Gastroesophageal sphincter (tissue), 4 donors: ENCODE data around the gene ANK2. TPM values are rescaled to one million over a fixed set of nuclear protein-coding genes. Genes with fewer than 3 reads are reported as not detected.
A peak's percentile ranks its signal among the peaks of the same experiment; 100 is the strongest.

Experiments used
- ATAC-seq: fragments of 150-250 bp; one replicate; pipeline ENCODE4 v1.9.1; 2016; ENCODE audit warnings: mild to moderate bottlenecking, moderate library complexity
- H3K27ac ChIP-seq, 4 donors: fragments of 200-600 bp; sonication (generic) in 3 of 4; 1 replicate in 3 of 4; 2 replicates in 1 of 4; pipeline ENCODE4 v1.5.1; 2016 to 2019
- H3K27me3 ChIP-seq: fragments of 200-600 bp; sonication (generic); one replicate; pipeline ENCODE4 v1.5.1; 2019
- H3K36me3 ChIP-seq, 2 donors: fragments of 200-600 bp; sonication (generic); one replicate each; pipeline ENCODE4 v1.5.1; 2019; ENCODE audit warnings: control low read depth in 1 of 2
- H3K4me1 ChIP-seq, 3 donors: fragments of 200-600 bp; sonication (generic); 1 replicate in 2 of 3; 2 replicates in 1 of 3; pipeline ENCODE4 v1.5.1; 2016 to 2019; ENCODE audit warnings: control low read depth in 2 of 3
- H3K4me3 ChIP-seq, 2 donors: fragments of 200-600 bp; sonication (generic); one replicate each; pipeline ENCODE4 v1.5.1; 2019; ENCODE audit warnings: mild to moderate bottlenecking in 1 of 2, moderate library complexity in 1 of 2
- H3K9me3 ChIP-seq, 3 donors: fragments of 200-600 bp; sonication (generic); one replicate each; pipeline ENCODE4 v1.5.1; 2017 to 2019; ENCODE audit warnings: control low read depth in 2 of 3
- EP300 ChIP-seq: sonication (generic); formaldehyde crosslinking; IDR thresholded peaks from one replicate; pipeline ENCODE4 v1.6.1; 2017; ENCODE audit warnings: antibody characterized with exemption, mild to moderate bottlenecking
- POLR2A ChIP-seq, 2 donors: fragments of 450-650 bp; IDR thresholded peaks; one replicate each; pipeline ENCODE4 v1.6.1; 2017; ENCODE audit warnings: antibody characterized with exemption in 2 of 2, mild to moderate bottlenecking in 2 of 2, moderate library complexity in 1 of 2
- POLR2AphosphoS5 ChIP-seq: sonication (generic); formaldehyde crosslinking; IDR thresholded peaks from one replicate; pipeline ENCODE4 v1.6.1; 2017; ENCODE audit warnings: antibody characterized with exemption
- WGBS, 2 donors: methylation state at CpG; one replicate each; pipeline ENCODE4 v1.1.5; 2018; ENCODE audit warnings: low coverage in 1 of 2; 5-methylcytosine and 5-hydroxymethylcytosine counted together
- total RNA-seq, 4 donors: library from RNA; depleted of rRNA; stranded (reverse); fragments of >200 nt; gene quantifications; one replicate each; pipeline ENCODE4 v1.1.0, GENCODE V29; 2016
- TF ChIP-seq, protein P1 (sequence below), 4 experiments: fragments of 200-600 bp in 2 of 4; fragments of 450-650 bp in 2 of 4; sonication (generic) in 1 of 4; IDR thresholded peaks; one replicate each; pipeline ENCODE4 v1.5.1; 2017 to 2019; ENCODE audit warnings: antibody characterized with exemption in 4 of 4, mild to moderate bottlenecking in 2 of 4, moderate library complexity in 2 of 4

Gene ANK2
- total RNA-seq, 4 donors from 2014 or later = 84.9 to 104 (median 91.5) TPM

DNA sequence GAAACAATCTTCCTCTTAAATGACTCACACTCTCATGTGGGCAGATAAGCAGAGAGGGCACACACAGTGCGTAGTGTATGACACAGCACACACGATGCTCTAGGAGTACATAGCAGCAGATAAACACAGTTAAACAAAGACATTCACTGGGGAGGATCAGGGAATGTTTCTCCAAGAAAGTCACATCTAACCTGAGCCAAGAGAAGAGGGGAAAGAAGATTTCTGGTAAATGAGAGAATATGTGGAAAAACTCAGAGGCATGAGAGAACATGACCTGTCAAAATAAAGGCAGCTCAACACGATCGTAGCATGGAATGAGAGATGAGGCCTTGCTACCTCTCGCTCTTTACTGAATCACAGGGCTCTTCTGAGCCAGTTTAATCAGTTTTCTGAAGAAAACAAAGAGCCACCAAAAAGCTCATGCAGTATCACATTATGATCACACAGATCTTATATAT lies 251.0 kb downstream of the ANK2 start:
- Histone ChIP-seq H3K36me3 (no peaks in the 10 kb centered on the region), H3K9me3 (no peaks in the 10 kb centered on the region), H3K27me3 (no peaks in the 10 kb centered on the region), H3K4me1 (peaks cover 0 to 3% (median 0%) of the 10 kb centered on the region in 3 donors), H3K4me3 (no peak overlapping the region), H3K27ac (peak overlapping the region; percentile 29 to 47 (median 44))
- peak; percentile 94 for ATAC-seq
- peak; percentile 44 for TF ChIP-seq POLR2AphosphoS5
- no peak for TF ChIP-seq POLR2A (IDR thresholded peaks at IDR 0.05)
- no peak for TF ChIP-seq EP300
- TF ChIP-seq, protein P1, sequence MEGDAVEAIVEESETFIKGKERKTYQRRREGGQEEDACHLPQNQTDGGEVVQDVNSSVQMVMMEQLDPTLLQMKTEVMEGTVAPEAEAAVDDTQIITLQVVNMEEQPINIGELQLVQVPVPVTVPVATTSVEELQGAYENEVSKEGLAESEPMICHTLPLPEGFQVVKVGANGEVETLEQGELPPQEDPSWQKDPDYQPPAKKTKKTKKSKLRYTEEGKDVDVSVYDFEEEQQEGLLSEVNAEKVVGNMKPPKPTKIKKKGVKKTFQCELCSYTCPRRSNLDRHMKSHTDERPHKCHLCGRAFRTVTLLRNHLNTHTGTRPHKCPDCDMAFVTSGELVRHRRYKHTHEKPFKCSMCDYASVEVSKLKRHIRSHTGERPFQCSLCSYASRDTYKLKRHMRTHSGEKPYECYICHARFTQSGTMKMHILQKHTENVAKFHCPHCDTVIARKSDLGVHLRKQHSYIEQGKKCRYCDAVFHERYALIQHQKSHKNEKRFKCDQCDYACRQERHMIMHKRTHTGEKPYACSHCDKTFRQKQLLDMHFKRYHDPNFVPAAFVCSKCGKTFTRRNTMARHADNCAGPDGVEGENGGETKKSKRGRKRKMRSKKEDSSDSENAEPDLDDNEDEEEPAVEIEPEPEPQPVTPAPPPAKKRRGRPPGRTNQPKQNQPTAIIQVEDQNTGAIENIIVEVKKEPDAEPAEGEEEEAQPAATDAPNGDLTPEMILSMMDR (IDR thresholded peaks at IDR 0.05) = no peak
- WGBS, 2 donors = 21 to 30% methylated on average over 3 to 5 of the region's 5 CpGs

- 47 to 78% methylated on average over 1 of the region's 1 CpG for WGBS, 2 donors
- Histone ChIP-seq H3K27me3 (no peaks in the 10 kb centered on the region), H3K27ac (no peak overlapping the region), H3K36me3 (no peaks in the 10 kb centered on the region), H3K4me1 (no peaks in the 10 kb centered on the region), H3K9me3 (no peaks in the 10 kb centered on the region), H3K4me3 (no peak overlapping the region)
- ATAC-seq = no peak
- no peak for TF ChIP-seq POLR2A (IDR thresholded peaks at IDR 0.05)
- no peak for TF ChIP-seq POLR2AphosphoS5
- TF ChIP-seq, protein P1 (IDR thresholded peaks at IDR 0.05) = no peak
These were observed 252.6 kb downstream of the ANK2 start for GRCh38 chr4:113302051-113302450.

- no peak overlapping the region for H3K4me3 ChIP-seq
- no peaks in the 10 kb centered on the region for H3K9me3 ChIP-seq
- WGBS, 2 donors = 36 to 83% methylated on average over 1 of the region's 1 CpG
- no peaks in the 10 kb centered on the region for H3K4me1 ChIP-seq
- no peak overlapping the region for H3K27ac ChIP-seq
- no peaks in the 10 kb centered on the region for H3K27me3 ChIP-seq
- ATAC-seq = no peak
- H3K36me3 ChIP-seq = no peaks in the 10 kb centered on the region
- TF ChIP-seq, protein P1 (IDR thresholded peaks at IDR 0.05) = no peak
- TF ChIP-seq POLR2AphosphoS5 (no peak), POLR2A (IDR thresholded peaks at IDR 0.05) (no peak), EP300 (no peak)
These were observed 253.9 kb downstream of the ANK2 start for GRCh38 chr4:113303315-113303714.

DNA sequence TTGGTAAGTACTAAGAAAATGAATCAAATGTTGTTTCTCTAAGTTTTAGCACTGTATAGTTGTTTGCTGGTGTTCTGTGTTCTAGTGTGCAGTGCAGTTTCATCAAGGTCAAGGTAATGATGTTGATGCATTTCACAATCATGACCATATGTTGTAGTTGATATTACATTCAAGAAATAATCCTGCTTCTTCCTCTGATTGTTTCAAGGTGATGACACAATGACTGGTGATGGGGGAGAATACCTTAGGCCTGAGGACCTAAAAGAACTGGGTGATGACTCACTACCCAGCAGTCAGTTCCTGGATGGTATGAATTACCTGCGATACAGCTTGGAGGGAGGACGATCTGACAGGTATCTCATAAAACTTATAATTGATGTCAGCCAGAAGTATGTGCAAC lies 261.6 kb downstream of the ANK2 start:
- no peak for ATAC-seq

DNA sequence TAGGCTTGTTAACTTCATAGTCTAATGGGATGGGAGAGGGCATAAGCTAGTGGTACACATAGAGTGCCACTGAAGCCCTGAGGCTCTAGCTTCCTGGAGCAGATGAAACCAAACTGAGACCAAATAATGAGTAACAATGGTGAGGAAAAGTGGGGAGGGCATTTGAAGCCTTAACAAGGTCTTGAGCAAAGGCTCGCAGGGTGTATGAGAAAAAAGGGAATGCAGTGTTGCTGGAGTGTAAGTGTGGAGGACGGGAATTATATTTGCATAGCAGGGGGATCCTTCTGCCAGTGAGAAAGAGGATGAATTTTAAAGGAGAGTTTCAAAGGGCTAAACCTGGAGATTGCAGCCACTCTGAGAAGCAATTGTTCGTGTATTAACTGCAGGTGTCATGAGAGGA lies 263.1 kb downstream of the ANK2 start:
- Histone ChIP-seq H3K27ac (no peak overlapping the region), H3K4me3 (no peak overlapping the region), H3K36me3 (peaks cover 0 to 16% of the 10 kb centered on the region in 2 donors), H3K4me1 (peaks cover 0 to 10% (median 0%) of the 10 kb centered on the region in 3 donors), H3K9me3 (no peaks in the 10 kb centered on the region), H3K27me3 (no peaks in the 10 kb centered on the region)
- 95 to 100% methylated on average over 3 of the region's 3 CpGs for WGBS, 2 donors
- TF ChIP-seq POLR2A (IDR thresholded peaks at IDR 0.05) (no peak), POLR2AphosphoS5 (no peak), EP300 (no peak)
- TF ChIP-seq, protein P1 (IDR thresholded peaks at IDR 0.05) = no peak
- no peak for ATAC-seq

More for the DNA sequence above, 261.6 kb downstream of the ANK2 start:
- Histone ChIP-seq H3K27ac (no peak overlapping the region), H3K4me1 (no peaks in the 10 kb centered on the region), H3K9me3 (no peaks in the 10 kb centered on the region), H3K27me3 (no peaks in the 10 kb centered on the region), H3K36me3 (peaks cover 0 to 12% of the 10 kb centered on the region in 2 donors), H3K4me3 (no peak overlapping the region)
- TF ChIP-seq EP300 (no peak), POLR2A (IDR thresholded peaks at IDR 0.05) (no peak)
- TF ChIP-seq, protein P1 (IDR thresholded peaks at IDR 0.05) = no peak
- WGBS, 2 donors = 83 to 87% methylated on average over 2 of the region's 2 CpGs
